HG03175 (cell line): ENCODE measurements around the gene SECTM1.

Source experiments
- ATAC-seq: cut with Tn5 transposase; IDR thresholded peaks from one replicate; pipeline ENCODE4 v1.9.1; 2021; ENCODE audit warnings: mild to moderate bottlenecking, moderate library complexity; ENCODE audit not compliant: unreplicated experiment

SECTM1 gene

DNA sequence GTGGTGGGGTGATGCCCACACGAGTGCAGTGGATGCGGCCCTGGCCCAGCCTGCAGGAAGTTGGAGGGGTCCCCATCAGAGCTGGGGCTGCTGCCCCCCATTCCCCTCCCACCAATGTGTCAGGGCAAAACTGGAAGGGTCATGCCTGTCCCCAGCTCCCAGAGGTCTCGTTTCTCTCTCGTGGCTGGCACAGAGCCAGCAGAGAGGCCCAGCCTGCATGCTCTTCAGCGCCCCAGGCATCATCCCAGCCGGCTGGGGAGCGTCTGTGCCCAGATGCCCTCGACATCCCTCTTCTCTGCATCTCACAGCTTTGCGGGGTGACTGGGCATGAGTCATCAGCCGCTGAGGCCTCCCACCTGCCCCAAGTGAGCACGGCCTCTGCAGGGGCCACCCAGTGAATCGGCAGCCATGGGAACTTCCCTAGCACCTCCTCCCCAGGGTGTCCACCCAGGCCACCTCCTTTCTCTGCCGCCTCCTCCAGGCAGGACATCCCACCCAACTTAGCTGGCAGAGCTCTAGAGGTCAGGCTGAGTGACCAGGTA, 50.3 kb downstream of the SECTM1 start:
- ATAC-seq: no peak

DNA sequence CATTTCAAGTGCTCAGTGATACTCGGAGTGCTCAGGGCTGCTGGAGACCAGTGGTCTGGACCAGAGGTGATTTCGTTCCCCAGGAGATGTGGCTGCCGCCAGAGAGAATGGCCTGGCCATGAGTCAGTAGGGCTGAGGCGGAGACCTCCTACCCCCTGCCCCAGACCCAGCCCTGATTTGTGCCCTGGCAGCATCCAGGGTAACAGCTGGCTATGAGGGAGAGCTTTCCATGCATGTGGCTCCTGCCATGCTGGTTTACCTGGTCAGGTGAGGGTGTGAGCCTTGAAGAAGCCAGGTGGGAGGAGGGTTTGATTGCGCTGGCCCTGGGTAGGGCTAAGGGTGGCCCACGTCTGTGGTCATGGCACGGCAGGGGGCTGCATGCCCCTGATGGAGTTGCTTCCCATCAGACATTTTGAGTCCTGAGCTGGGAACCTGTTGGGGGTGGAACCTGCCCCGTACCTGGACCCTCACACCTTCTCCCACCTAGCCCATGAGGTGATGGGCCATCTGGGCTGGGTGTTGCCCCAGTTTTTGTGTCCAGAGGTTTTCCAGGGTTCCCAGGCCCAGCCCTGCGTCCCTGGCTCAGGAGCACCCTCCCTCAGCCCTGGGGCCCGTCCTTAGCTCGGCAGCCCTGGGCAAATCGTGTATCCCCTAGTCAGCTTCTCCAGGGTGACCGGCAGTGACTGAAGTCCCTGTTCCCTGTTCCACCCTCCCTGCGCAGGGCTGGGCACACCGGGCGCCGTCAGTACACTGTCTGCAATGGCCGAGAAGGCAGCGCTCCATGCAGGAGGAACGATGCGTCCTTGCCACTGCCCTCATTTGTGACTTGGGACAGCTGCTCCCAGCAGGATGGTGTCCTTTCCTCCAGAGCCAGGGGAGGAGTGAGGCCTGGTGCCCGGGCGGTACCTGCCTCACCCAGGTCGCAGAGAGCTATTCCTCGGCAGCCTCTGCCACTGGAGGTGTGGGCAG, 51.0 kb downstream of the SECTM1 start:
- no peak for ATAC-seq

DNA sequence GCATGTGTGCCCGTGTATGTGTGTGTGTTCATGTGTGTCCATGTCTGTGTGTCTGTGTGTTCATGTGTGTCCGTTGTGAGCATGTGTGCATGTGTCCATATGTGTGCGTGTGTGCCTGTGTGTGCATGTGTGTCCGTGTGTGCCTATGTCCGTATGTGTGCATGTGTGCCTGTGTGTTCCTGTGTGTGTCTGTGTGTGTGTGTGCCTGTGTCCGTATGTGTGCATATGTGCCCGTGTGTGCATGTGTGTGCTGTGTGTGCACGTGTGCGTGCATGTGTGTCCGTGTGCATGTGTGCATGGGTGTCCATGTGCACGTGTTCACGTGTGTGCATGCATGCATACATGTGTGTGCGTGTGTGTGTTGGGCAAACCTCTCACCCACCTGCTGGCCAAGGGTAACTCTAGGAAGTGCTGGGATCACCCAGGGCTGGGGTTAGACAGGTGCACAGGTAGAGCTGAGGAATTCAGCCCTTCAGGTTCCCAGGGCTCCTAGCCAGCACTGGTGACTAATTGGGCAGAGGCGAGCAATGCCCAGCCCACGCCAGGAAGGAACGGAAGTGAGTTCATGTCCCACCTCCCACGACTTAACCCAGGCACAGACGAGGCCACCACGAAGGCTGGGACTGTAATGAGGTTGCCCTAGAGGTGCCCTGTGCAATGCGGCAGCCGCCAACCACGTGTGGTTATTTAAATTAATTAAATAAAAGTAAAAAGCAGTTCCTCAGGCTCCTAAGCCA, 51.9 kb downstream of the SECTM1 start:
- ATAC-seq: no peak

DNA sequence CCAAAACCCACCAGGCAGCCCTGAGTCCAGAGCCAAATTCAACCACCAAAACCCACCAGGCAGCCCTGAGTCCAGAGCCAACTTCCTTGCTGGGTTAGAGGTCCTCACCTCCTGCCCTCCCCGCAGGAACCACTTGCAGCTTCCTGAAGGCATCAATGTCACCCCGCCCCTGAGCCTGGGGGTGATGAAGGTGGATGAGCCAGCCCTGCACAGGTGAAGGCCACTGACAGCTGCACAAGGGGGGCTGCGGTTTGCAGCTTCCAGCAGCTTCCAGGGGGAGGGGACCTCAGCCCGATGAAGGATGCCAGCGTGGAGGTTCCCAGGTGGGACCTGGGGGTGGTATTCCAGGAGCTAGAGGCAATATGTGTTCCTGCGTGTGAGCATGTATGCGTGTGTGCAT, 52.5 kb downstream of the SECTM1 start:
- ATAC-seq: no peak

DNA sequence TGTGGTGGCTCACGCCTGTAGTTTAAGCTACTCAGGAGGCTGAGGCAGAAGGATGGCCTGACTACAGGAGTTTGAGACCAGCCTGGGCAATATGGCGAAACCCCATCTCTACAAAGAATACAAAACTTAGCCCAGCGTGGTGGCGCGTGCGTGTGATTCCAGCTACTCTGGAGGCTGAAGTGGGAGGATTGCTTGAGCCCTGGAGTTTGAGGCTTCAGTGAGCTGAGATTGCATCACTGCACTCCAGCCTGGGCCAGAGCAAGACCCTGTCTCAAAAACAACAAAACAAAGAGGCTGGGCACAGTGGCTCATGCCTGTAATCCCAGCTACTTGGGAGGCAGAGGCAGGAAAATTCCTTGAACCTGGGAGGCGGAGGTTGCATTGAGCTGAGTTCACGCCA, 53.0 kb downstream of the SECTM1 start:
- ATAC-seq: no peak

DNA sequence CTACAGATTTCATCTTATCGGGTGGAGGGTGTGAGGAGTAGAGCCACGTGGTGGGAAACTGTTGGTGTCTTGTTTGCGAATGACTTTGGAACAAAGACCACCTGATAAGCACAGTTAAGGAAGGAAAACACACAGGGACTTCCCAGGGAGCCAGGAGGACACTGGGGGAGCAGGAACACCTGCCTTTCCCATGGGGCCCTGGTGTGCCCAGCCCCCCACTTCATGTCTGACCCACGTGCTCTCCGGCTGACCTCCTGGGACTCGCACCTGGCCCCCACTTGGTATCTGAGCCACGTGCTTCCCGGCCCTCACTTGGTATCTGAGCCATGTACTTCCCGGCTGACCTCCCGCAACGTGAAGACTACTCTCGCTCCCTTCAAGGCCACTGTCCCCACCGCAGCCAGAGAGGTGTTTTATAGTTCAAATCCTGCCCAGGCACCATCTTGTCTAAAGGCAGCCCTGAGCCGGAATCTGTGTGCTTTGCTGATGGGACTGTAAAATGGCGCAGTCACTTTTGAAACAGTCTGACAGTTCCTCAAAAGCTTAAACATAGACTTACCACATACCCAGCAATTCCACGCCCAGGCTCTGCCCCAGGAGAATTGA, 54.7 kb downstream of the SECTM1 start:
- no peak for ATAC-seq

DNA sequence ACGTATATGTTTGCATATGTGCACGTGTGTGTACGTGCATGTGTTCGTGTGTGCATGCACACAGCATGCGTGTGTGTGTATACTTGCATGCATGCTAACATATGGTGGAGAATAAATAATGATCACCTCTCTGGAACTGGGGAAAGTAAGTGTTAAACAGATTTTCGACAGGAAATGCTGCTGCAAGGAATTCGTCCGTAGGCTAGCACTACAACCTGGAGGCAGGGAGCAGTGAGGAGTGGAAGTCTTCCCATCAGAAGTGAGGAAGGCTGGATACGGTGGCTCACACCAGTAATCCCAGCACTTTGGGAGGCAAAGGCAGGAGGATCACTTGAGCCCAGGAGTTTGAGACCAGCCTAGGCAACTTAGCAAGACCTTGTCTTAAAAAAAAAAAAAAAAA, 55.3 kb downstream of the SECTM1 start:
- ATAC-seq: no peak

DNA sequence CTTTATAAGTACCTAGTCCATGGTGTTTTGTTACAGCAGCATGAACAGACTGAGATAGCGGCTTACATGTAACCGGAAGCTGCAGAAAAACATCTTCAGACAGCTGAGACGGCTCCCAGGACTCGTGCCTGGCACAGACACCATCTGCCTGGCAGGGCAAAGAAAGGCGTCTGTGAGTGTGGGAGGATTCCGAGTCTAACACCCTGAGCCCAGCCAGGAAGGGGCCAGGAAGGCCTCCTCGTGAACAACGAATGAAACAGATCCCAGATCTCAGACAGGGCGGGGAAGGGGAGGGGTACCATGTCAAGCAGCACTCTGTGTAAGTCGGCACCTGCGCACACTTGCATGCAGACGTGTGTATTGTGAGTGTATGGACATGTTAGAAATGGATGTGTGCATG, 55.7 kb downstream of the SECTM1 start:
- no peak for ATAC-seq

DNA sequence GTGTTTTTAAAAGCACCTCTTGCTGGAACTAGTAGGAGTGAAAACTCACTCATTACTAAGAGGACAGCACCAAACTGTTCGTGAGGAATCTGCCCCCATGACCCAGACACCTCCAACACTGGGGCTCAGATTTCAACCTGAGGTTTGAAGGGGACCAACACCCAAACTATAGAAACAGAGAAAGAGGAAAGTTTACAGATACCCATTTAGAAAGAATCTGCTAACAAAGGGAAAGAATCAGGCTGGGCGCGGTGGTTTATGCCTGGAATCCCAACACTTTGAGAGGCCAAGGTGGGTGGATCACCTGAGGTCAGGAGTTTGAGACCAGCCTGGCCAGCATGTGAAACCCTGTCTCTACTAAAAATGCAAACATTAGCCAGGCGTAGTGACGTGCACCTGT, 56.6 kb downstream of the SECTM1 start:
- no peak for ATAC-seq

DNA sequence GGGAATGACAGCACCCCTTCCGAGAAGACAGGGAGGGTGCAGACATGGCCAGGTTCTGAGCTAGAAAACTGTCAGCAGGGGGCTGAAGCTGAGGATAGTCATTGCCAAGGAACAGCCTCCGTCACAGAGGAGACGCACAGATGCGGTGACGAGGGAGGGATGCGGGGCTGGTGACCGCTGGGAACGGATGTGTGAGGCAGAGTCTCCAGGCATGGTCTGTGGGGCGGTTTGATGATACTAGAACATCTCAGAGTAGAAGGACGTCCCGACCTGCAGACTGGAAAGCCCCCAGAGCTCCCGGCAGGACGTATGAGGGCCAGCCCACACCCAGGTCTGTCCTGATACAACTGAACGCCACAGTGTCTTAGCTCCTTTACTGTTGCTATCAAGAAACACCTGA, 58.2 kb downstream of the SECTM1 start:
- no peak for ATAC-seq

DNA sequence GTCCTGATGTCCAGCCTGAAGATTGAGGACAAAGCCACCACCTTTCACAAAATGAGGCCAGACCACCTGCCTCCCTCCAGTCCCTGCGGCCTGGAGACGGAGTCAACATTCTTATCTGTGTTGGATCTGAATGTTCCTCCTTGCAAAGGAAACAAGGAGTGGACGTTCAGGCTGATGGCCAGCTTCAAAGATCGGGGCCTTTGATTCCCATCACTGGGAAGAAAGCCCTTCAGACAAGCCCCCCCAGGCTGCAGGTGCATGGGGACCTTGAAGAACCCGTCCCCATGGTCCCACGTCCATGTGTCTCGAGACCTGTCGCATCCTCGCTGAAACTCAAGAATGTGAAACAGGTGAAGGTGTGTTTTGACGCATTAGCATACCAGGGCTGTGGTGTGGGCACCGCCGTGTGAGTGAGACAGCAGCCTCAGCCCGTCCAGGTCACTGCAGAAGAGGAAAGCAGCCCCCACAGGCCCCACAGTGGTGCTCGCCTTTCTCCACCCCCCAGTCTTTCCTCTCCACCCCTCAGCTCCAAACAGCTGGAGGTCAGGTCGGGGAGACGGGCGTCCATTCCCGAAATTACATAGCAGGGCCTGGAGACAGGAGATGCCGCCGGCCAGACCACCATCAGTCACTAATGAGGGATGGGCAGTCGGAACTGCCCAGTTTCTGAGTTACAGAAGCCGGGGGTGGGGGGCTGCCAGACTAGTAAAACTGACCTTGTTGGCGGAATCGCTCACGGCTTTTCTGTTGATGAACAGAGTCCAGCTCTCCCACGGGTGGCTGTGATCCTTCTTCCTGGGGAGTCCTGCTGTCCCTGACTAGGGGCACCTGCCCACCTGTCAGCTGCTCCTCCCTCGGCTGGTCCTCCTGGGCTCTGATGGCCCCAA, 59.2 kb downstream of the SECTM1 start:
- no peak for ATAC-seq

DNA sequence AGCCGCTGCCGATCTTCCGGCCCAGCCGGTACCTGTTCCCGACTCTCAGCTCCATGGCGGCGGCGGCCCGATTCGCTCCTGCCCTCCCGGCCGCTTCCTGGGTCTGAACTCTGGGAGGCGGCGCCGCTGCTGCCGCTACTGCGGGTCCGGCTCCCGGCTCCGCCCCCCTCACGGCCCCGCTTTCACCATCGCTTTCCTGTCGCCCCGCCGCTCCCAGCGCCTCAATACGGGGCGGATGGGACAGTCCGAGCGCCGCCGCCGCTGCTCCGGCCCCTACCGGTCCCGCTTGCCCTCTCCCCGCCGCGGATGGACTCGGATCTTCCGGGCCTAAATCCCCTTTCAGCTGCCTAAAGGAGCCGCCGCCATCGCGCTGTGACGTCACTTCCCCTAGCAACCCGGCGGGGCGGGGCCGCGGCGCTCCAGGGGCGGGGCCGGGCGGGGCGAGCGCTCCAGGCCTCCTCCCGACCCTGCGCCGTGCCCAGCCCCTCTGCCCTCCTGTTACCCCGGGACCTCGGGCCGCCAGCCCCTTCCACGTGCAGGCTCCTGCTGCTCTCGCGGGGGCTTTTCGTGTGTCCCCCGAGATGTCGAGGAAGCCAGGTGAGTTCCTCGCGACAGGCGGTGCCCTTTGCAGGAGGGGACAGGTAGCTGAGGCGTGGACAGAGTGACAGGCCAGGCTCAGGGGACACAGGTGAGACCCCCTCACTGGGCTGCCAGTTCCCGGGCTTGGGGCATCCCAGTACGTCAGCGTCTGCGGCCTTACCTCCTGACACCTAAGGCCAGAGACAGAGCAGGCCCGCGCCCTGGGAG, 60.0 kb downstream of the SECTM1 start, which contains the start of gene CSNK1D:
Gene CSNK1D (minus strand): TSS at position 374 of the 807 bp plus-strand sequence. CDS start 319 bp downstream, at position 55.
- peak; percentile 82 for ATAC-seq

DNA sequence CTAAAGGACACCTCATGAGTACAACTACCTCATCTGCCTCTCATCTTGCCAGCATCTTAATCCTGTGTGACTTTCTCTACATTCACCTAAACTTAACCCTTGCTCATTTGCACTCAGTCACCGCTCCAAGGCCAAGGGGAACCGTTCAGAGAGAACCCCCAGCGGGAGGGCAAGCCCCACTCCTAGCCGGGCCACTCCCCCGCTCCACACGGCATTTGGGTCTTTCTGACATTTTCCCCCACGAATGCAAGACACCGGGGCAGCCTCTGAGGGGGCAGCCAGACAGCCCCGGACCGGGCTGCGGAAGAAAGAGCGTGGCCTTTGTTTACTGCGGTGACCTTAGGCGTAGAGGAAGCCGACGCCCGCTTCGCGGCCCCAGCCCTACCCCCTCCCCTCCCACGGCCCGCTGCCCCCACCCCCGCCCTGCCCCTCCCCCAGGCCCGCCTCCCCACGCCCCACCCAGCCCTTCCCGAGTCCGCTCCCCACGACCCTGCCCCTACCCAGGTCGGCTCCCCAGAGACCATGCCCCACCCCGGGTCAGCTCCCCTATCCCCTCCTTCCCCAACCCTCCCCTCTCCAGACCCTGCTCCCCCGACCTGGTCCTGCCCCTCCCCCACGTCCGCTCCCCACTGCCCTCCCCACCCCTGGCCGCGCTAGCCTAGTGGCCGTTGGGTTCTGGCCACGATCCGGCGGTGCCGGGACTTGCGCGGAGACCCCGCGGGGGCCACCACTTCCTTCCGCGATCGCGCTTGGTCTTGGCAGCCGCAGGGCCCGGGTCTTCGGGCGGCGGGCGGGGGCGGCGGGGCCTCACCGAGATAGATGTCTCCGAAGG, 60.9 kb downstream of the SECTM1 start:
- no peak for ATAC-seq

DNA sequence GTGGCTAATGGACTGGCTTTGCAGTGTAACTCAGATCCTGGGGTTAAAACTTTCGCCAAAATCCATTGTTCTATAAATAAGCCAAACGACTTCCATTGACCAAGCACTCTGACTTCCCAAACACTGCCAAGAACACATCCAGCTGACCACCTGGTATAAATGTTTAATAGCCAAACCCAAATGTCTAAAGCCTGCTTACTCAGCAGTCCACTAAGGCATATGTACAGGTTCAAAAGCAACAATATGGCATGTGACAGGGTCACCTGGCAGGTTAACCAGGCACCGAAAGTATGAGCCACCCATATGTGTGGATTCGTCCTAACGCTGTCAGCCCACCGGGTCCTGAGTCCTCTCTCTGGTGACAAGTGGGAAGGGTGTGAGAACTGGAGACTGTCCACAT, 62.2 kb downstream of the SECTM1 start:
- ATAC-seq: no peak
